ENCODE results near the gene PSMC5.

Gene PSMC5

GRCh38 chr17:63834431-63835166 is 7.4 kb downstream of the PSMC5 start:
- Histone ChIP-seq H3K9me3 (no peaks in the 10 kb centered on the region), H3K36me3 (peaks cover 77% of the 10 kb centered on the region), H3K27me3 (no peaks in the 10 kb centered on the region), H3K4me3 (ENCODE audit: low read depth, low read length) (no peak overlapping the region), H3K4me1 (peaks cover 14% of the 10 kb centered on the region)
- peak; percentile 94 for TF ChIP-seq CTCF (IDR thresholded peaks at IDR 0.05; ENCODE audit: low read depth, low read length)
- DNase-seq: peak; percentile 89

- Histone ChIP-seq H3K9me3 (no peaks in the 10 kb centered on the region), H3K36me3 (peaks cover 70% of the 10 kb centered on the region), H3K27me3 (no peaks in the 10 kb centered on the region), H3K4me3 (ENCODE audit: low read depth, low read length) (no peak overlapping the region), H3K4me1 (peaks cover 14% of the 10 kb centered on the region)
- no peak for TF ChIP-seq CTCF (IDR thresholded peaks at IDR 0.05; ENCODE audit: low read depth, low read length)
- DNase-seq: no peak
These were observed 8.0 kb downstream of the PSMC5 start for GRCh38 chr17:63835167-63835720.

GRCh38 chr17:63836811-63837210 is 9.6 kb downstream of the PSMC5 start:
- Histone ChIP-seq H3K9me3 (no peaks in the 10 kb centered on the region), H3K4me1 (peaks cover 14% of the 10 kb centered on the region), H3K4me3 (ENCODE audit: low read depth, low read length) (no peak overlapping the region), H3K36me3 (peaks cover 55% of the 10 kb centered on the region), H3K27me3 (no peaks in the 10 kb centered on the region)
- TF ChIP-seq CTCF (IDR thresholded peaks at IDR 0.05; ENCODE audit: low read depth, low read length): no peak
- DNase-seq: no peak

GRCh38 chr17:63837480-63837879 is 10.2 kb downstream of the PSMC5 start:
- Histone ChIP-seq H3K4me1 (peaks cover 14% of the 10 kb centered on the region), H3K9me3 (no peaks in the 10 kb centered on the region), H3K4me3 (ENCODE audit: low read depth, low read length) (no peak overlapping the region), H3K36me3 (peaks cover 48% of the 10 kb centered on the region), H3K27me3 (no peaks in the 10 kb centered on the region)
- no peak for DNase-seq
- no peak for TF ChIP-seq CTCF (IDR thresholded peaks at IDR 0.05; ENCODE audit: low read depth, low read length)

- Histone ChIP-seq H3K4me3 (ENCODE audit: low read depth, low read length) (no peak overlapping the region), H3K4me1 (peaks cover 14% of the 10 kb centered on the region), H3K36me3 (peaks cover 42% of the 10 kb centered on the region), H3K27me3 (no peaks in the 10 kb centered on the region), H3K9me3 (no peaks in the 10 kb centered on the region)
- TF ChIP-seq CTCF (IDR thresholded peaks at IDR 0.05; ENCODE audit: low read depth, low read length): no peak
- DNase-seq: no peak
These were observed 10.8 kb downstream of the PSMC5 start for GRCh38 chr17:63837962-63838600.

Data from BE2C (cell line).